GM21515 (cell line): Measurements from ENCODE around the gene CD28.
"Not testable (repeated sequence)": the region's sequence is repeated elsewhere in the genome, so short reads cannot be mapped to it uniquely, and the experiment has no call there.

Source experiments
- ATAC-seq: cut with Tn5 transposase; IDR thresholded peaks from one replicate; pipeline ENCODE4 v1.9.1; 2021; ENCODE audit not compliant: unreplicated experiment

Gene CD28

DNA sequence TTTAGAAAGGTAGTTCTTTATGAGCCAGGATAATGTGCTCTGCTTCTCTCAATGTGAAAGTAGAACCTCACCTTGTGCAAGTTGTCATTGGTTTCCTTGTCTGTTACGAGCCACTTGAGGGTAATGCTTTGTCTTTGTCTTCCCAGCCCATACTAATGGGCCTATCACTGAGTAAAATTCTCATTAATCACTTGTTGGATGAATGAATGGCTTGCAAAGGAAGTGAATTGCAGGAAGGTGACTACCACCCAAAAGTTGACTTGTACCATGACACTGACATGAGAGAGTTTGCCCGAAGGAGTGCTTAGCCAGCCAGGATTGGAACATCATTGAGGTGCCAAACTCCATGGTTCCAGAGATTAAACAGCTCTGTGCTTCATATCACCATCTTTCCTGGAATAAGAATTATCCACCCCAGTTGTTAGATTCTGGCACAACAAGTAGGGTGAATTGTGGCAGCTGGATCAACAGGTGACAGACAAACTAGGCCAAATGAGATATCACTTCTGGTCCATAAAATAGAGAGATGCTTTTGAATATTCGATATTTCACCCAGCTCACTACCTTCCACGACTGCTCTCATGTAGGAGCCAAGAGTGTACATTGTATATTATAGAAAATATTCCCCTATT, 20.5 kb upstream of the CD28 start:
- no peak for ATAC-seq

GRCh38 chr2:203687165-203687564, 19.3 kb upstream of the CD28 start:
- no peak for ATAC-seq

DNA sequence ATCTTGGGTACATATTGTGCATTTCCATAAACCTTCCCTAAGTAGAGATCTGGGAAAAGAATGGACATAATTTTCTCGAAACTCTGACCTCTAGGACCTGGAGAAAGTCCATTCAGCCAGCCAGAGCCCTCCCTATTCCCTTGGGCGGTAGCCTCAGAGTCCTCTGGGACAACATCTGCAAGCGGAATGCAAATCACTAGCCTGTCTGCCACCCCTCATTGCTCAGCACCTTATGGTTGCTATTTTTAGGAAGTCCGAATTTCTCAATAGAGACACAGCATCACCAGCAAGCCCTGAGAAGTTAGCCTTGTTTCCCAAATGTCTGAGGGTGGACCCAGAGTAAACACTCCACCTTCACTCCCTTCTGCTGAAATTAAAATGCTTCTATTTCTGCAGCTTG, 17.6 kb upstream of the CD28 start:
- peak; percentile 60 for ATAC-seq

DNA sequence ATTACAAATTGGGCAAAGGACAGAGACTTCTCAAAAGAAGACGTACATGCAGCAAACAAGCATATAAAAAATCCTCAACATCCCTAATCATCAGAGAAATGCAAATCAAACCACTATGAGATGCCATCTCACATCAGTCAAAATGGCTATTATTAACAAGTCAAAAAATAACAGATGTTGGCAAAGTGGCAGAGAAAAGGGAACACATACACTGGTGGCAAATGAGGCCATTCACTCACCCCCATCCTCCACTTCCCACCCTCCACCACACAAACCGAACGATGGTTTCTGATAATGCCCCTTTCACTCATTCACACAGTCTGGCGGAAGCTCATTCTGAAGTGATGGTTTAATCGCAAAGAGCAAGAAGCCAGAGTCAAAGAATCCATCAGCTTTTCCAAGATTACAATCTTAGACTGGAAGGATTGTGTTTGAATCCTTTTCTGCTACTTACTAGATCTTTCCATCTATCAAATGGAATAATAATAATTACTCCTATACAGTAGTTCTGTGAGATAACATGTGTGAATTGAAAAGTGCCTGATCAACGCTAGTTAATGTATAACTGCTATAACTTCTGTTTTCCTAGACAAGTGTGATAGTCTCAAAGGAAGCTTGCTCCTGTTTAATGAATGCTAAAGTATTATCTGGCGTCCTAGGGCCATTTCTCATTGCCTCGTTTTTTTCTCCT, 16.9 kb upstream of the CD28 start:
- peak; percentile 41 for ATAC-seq

- ATAC-seq, result no peak
Measured at GRCh38 chr2:203690117-203690431, 16.4 kb upstream of the CD28 start.

DNA sequence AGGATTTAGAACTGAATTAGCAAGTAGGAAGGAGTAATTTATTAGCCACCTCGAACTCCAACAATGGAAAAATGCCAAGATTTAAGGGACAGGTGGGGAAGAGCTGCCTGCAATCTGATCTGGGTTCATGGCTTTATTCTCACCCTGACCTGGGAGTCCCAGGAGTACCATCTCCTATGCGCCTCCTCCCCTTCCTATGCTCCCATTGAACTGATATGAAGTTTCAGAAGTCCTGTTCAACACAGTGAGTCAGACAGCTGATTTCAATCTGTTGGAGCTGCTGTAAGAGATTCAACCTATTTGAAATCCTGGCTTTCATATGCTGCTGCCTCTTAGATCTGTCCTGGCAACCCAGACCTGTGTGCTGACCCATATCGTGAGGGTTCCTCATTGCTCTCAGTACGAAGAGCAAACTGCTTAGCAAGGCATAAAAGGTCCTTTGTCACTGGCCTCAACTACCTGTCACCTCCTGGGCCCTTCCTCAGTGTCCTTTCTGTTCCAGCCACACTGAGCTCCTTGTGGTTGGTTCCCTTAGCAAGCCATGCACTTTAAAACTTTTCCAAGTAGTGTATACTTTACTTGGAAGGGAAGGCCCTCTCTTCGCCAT, 15.9 kb upstream of the CD28 start:
- ATAC-seq, result no peak

GRCh38 chr2:203691149-203691548, 15.3 kb upstream of the CD28 start:
- ATAC-seq, result no peak

- no peak for ATAC-seq
Measured at GRCh38 chr2:203692031-203692710, 14.3 kb upstream of the CD28 start.

- ATAC-seq, result no peak
Measured at GRCh38 chr2:203693242-203693879, 13.1 kb upstream of the CD28 start.

- ATAC-seq, result no peak
Measured at GRCh38 chr2:203694191-203694590, 12.2 kb upstream of the CD28 start.

DNA sequence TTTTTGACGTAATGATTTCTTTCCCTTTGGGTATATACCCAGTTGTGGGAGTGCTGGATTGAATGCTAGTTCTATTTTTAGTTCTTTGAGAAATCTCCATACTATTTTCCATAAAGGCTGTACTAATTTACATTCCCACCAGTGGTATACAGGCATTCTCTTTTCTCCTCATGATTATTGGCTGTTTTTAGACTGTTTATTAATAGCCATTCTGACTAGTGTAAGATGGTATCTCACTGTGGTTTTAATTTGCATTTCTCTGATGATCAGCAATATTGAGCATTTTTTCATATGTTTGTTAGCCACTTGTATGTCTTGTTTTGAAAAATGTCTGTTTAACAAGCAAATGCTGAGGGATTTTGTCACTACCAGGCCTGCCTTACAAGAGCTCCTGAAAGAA, 9.2 kb upstream of the CD28 start:
- no peak for ATAC-seq

- not testable (repeated sequence) for ATAC-seq
Measured at GRCh38 chr2:203697763-203698162, 8.7 kb upstream of the CD28 start.

DNA sequence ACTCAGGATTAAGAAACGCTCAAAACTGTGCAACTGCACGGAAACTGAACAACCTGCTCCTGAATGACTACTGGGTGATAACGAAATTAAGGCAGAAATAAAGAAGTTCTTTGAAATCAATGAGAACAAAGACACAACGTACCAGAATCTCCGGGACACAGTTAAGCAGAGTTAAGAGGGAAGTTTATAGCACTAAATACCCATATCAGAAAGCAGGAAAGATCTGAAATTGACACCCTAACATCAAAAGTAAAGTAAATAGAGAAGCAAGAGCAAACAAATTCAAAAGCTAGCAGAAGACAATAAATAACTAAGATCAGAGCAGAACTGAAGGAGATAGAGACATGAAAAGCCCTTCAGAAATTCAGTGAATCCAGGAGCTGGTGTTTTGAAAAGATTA, 8.0 kb upstream of the CD28 start:
- not testable (repeated sequence) for ATAC-seq

GRCh38 chr2:203704430-203704829, 2.0 kb upstream of the CD28 start:
- ATAC-seq, result no peak

- ATAC-seq, result no peak
Measured at GRCh38 chr2:203705178-203705577, 1.3 kb upstream of the CD28 start.

DNA sequence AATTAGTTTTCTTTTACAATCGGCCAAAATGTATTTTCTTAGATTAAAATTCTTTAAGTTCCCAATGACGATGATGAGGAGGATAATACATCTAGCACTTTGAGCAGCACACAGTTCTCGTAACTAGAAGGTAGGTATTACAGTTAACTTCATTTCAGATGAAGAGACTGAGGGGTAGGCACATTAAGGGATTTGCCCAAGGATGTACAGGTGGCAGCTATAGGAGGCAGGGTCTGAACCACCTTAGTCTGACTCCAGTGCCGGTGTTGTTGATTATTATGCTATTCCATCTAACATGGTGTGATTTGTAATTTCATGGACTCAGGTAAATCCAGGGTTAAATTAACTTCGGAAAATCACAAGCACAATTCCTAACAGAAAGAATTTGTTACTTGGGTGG, 1.1 kb downstream of the CD28 start:
- ATAC-seq, result no peak

DNA sequence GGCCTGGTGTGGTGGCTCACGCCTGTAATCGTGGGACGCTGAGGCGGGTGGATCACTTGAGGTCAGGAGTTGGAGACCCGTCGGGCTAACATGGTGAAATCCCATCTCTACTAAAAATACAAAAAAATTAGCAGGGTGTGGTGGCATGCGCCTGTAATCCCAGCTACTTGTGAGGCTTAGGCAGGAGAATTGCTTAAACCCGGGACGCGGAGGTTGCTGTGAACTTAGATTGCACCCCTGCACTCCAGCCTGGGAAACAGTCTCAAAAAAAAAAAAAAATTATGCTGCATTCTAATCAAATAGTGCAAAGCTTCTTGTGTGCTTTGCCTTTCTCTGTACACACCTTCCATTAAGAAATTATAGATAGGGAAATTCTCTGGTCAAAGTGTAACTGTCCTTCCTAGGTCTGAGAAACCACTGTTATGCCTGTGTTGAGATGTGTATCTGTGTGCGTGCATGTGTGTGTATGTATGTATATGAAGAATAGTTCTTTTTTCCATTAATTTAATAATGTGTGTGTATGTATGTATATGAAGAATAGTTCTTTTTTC, 2.5 kb downstream of the CD28 start:
- ATAC-seq, result no peak

GRCh38 chr2:203709416-203710040, 3.1 kb downstream of the CD28 start:
- no peak for ATAC-seq

GRCh38 chr2:203710226-203710625, 3.8 kb downstream of the CD28 start:
- no peak for ATAC-seq

GRCh38 chr2:203710952-203711351, 4.5 kb downstream of the CD28 start:
- ATAC-seq, result no peak

DNA sequence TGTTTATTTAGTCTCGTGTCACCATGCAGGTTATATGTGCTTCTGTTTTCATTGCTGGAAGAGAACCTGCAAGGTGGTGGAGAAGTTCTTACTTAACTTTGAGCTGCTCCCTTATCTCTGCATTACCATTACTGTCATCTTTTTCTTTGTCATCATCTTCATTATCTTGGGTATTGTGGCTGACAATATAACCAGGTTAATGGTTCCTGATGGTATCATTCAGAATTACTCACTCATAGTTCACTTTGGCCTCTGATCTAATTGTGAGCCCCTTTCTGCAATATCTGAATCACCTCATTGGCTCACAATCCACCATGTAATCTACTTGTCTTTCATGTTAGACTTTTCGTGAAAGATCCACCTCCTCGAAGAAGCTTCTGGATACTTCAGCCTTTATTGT, 5.0 kb downstream of the CD28 start:
- ATAC-seq, result no peak
